H9 (cell line): ENCODE data around the gene TSPAN6. TPM values are rescaled to one million over a fixed set of nuclear protein-coding genes. Genes with fewer than 3 reads are reported as not detected.

ENCODE experiments used
- DNase-seq: peaks from one replicate; pipeline ENCODE4 v3.0.0-alpha.2; 2017
- H2AFZ ChIP-seq: one replicate; pipeline ENCODE4 v1.6.1; 2013; ENCODE audit warnings: mild to moderate bottlenecking, low read length, control low read depth, moderate library complexity
- H2AK5ac ChIP-seq: 2 replicates; pipeline ENCODE4 v1.6.1; 2013; ENCODE audit warnings: low read length, control low read depth, mixed read lengths; ENCODE audit not compliant: insufficient read length
- H2BK120ac ChIP-seq: one replicate; pipeline ENCODE4 v1.6.1; 2013; ENCODE audit warnings: low read depth, mild to moderate bottlenecking, low read length, control low read depth, inconsistent platforms; ENCODE audit not compliant: poor library complexity, severe bottlenecking
- H2BK12ac ChIP-seq: 2 replicates; pipeline ENCODE4 v1.6.1; 2013; ENCODE audit warnings: low read length, control low read depth, mixed read lengths, low read depth; ENCODE audit not compliant: insufficient read length
- H2BK15ac ChIP-seq: 2 replicates; pipeline ENCODE4 v1.6.1; 2013; ENCODE audit warnings: low read depth, low read length, control low read depth
- H2BK20ac ChIP-seq: one replicate; pipeline ENCODE4 v1.6.1; 2013; ENCODE audit warnings: low read depth, mild to moderate bottlenecking, low read length, control low read depth, inconsistent platforms; ENCODE audit not compliant: poor library complexity, severe bottlenecking
- H2BK5ac ChIP-seq: 2 replicates; pipeline ENCODE4 v1.6.1; 2013; ENCODE audit warnings: low read length, control low read depth, mixed read lengths; ENCODE audit not compliant: insufficient read length
- H3K14ac ChIP-seq: 2 replicates; pipeline ENCODE4 v1.6.1; 2013; ENCODE audit warnings: low read length, control low read depth; ENCODE audit not compliant: insufficient read depth
- H3K18ac ChIP-seq: 2 replicates; pipeline ENCODE4 v1.6.1; 2013; ENCODE audit warnings: low read depth, mild to moderate bottlenecking, mixed read lengths, low read length, control low read depth; ENCODE audit not compliant: insufficient read length
- H3K23ac ChIP-seq: 2 replicates; pipeline ENCODE4 v1.6.1; 2013; ENCODE audit warnings: low read length, control low read depth, mixed read lengths, low read depth; ENCODE audit not compliant: insufficient read length
- H3K23me2 ChIP-seq: 2 replicates; pipeline ENCODE4 v1.6.1; 2013; ENCODE audit warnings: low read depth, mild to moderate bottlenecking, mixed read lengths, low read length, control low read depth; ENCODE audit not compliant: insufficient read length, poor library complexity, severe bottlenecking
- H3K27ac ChIP-seq: 2 replicates; pipeline ENCODE4 v1.5.1; 2013; ENCODE audit warnings: low read length, control low read depth, mixed read lengths, low read depth; ENCODE audit not compliant: insufficient read length
- H3K27me3 ChIP-seq: 2 replicates; pipeline ENCODE4 v1.6.1; 2013; ENCODE audit warnings: low read length, control low read depth, inconsistent platforms; ENCODE audit not compliant: insufficient read depth
- H3K4ac ChIP-seq: 2 replicates; pipeline ENCODE4 v1.6.1; 2013; ENCODE audit warnings: low read depth, mild to moderate bottlenecking, control low read depth, inconsistent platforms, low read length, moderate library complexity
- H3K4me1 ChIP-seq: 2 replicates; pipeline ENCODE4 v1.6.1; 2013; ENCODE audit warnings: low read length, control low read depth, inconsistent platforms; ENCODE audit not compliant: insufficient read depth
- H3K4me2 ChIP-seq: 2 replicates; pipeline ENCODE4 v1.6.1; 2013; ENCODE audit warnings: low read length, control low read depth, mixed read lengths; ENCODE audit not compliant: insufficient read length, insufficient read depth
- H3K56ac ChIP-seq: 2 replicates; pipeline ENCODE4 v1.6.1; 2013; ENCODE audit warnings: low read depth, mild to moderate bottlenecking, mixed read lengths, low read length, control low read depth; ENCODE audit not compliant: insufficient read length
- H3K79me1 ChIP-seq: 2 replicates; pipeline ENCODE4 v1.6.1; 2013; ENCODE audit warnings: low read depth, mild to moderate bottlenecking, moderate library complexity, low read length, control low read depth, inconsistent platforms; ENCODE audit not compliant: insufficient read depth, poor library complexity, severe bottlenecking
- H3K79me2 ChIP-seq: 2 replicates; pipeline ENCODE4 v1.6.1; 2013; ENCODE audit warnings: low read length, control low read depth, inconsistent platforms; ENCODE audit not compliant: insufficient read depth
- H3K9ac ChIP-seq: 2 replicates; pipeline ENCODE4 v1.6.1; 2013; ENCODE audit warnings: low read length, control low read depth, mixed read lengths; ENCODE audit not compliant: insufficient read length; ENCODE audit errors: extremely low read depth
- H3K9me3 ChIP-seq: one replicate; pipeline ENCODE4 v1.6.1; 2013; ENCODE audit warnings: low read depth, low read length, inconsistent platforms; ENCODE audit not compliant: control insufficient read depth
- H3T11ph ChIP-seq: one replicate; pipeline ENCODE4 v1.6.1; 2013; ENCODE audit warnings: mild to moderate bottlenecking, low read length, control low read depth, inconsistent platforms
- H4K20me1 ChIP-seq: one replicate; pipeline ENCODE4 v1.6.1; 2013; ENCODE audit not compliant: control insufficient read depth, insufficient read length, insufficient read depth
- H4K5ac ChIP-seq: 2 replicates; pipeline ENCODE4 v1.6.1; 2013; ENCODE audit warnings: low read depth, mild to moderate bottlenecking, mixed read lengths, low read length, control low read depth; ENCODE audit not compliant: insufficient read length
- H4K8ac ChIP-seq: replicated peaks from 2 replicates; pipeline ENCODE4 v1.6.1; 2013; ENCODE audit warnings: low read length, control low read depth, mixed read lengths, low read depth; ENCODE audit not compliant: insufficient read length
- H4K91ac ChIP-seq: 2 replicates; pipeline ENCODE4 v1.6.1; 2013; ENCODE audit warnings: low read depth, mild to moderate bottlenecking, moderate library complexity, mixed read lengths, low read length, control low read depth; ENCODE audit not compliant: insufficient read length
- H3K27ac Mint-ChIP-seq, 3 experiments: 2 replicates in 2 of 3; 3 replicates in 1 of 3; pipeline ENCODE4 v1.8.0; 2020 to 2021; ENCODE audit warnings: mixed read lengths in 3 of 3, mild to moderate bottlenecking in 1 of 3, moderate library complexity in 1 of 3
- H3K27me3 Mint-ChIP-seq: 2 replicates; pipeline ENCODE4 v1.8.0; 2021; ENCODE audit warnings: low read depth, mild to moderate bottlenecking, moderate library complexity, mixed read lengths
- H3K36me3 Mint-ChIP-seq, 3 experiments: 2 replicates in 2 of 3; 3 replicates in 1 of 3; pipeline ENCODE4 v1.8.0; 2020 to 2021; ENCODE audit warnings: low read depth in 3 of 3, mixed read lengths in 3 of 3; ENCODE audit not compliant: insufficient read depth in 1 of 3
- H3K4me1 Mint-ChIP-seq, 2 experiments: 2 replicates each; pipeline ENCODE4 v1.8.0; 2020; ENCODE audit warnings: mixed read lengths in 2 of 2
- H3K4me3 Mint-ChIP-seq, 2 experiments: 2 replicates in 1 of 2; 3 replicates in 1 of 2; pipeline ENCODE4 v1.8.0; 2020 to 2021; ENCODE audit warnings: mild to moderate bottlenecking in 2 of 2, mixed read lengths in 2 of 2, moderate library complexity in 1 of 2
- H3K9me3 Mint-ChIP-seq, 2 experiments: 2 replicates in 1 of 2; 3 replicates in 1 of 2; pipeline ENCODE4 v1.8.0; 2020; ENCODE audit warnings: mild to moderate bottlenecking in 2 of 2, mixed read lengths in 2 of 2, moderate library complexity in 1 of 2
- WGBS: extraction: QIAGEN DNeasy Blood & Tissue Kit; methylation state at CpG from one replicate; pipeline ENCODE4 v1.1.7; 2013; ENCODE audit warnings: missing lambda C conversion rate, low lambda C conversion rate, mixed read lengths; ENCODE audit not compliant: insufficient read length; ENCODE audit errors: extremely low coverage; 5-methylcytosine and 5-hydroxymethylcytosine counted together
- total RNA-seq: library from RNA; stranded (reverse); gene quantifications from 2 replicates; pipeline ENCODE4 v1.2.1, GENCODE V29; 2021
- TF ChIP-seq, protein P1 (sequence below): fragments of 200-600 bp; sonication (generic); conservative IDR thresholded peaks from 3 replicates; pipeline ENCODE4 v1.8.0; 2021; ENCODE audit warnings: antibody characterized with exemption, mild to moderate bottlenecking

The TSPAN6 gene
- total RNA-seq, 1 experiment from 2014 or later: 61.3 TPM

DNA sequence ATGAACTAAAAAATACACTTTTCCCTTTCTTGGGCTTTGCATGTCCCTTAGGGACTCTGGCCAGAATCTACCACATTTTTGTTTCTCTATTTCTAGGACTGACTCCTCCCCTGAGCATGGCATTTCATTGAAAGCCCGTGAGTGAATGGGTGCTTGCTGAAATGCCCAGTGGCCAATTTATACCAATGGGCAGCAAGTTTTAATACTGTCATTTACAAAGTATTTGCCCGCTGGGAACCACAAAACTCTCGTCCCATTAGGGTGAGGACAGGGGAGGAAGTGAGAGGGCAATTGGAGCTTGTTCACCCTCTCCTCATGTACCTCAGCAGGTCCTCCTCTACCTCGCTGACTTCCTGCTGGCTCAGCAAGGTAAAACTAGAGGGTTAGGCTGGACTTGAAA, 8.5 kb upstream of the TSPAN6 start:
- Histone ChIP-seq H2BK120ac (no peak overlapping the region), H2BK5ac (no peak overlapping the region), H3K23me2 (no peaks in the 10 kb centered on the region), H3K9ac (no peak overlapping the region), H4K91ac (no peak overlapping the region), H2BK12ac (no peak overlapping the region), H3K79me2 (no peaks in the 10 kb centered on the region), H4K20me1 (no peaks in the 10 kb centered on the region), H4K8ac (no peak overlapping the region), H2BK15ac (no peak overlapping the region), H3K4me1 (peaks cover 3% of the 10 kb centered on the region; the same call in 1 of the 2 replicates), H2AFZ (no peak overlapping the region), H3K14ac (no peak overlapping the region), H3K56ac (no peak overlapping the region), H3K27me3 (no peaks in the 10 kb centered on the region), H2AK5ac (no peak overlapping the region), H4K5ac (no peak overlapping the region), H3T11ph (no peak overlapping the region), H3K4ac (no peak overlapping the region), H3K27ac (no peak overlapping the region), H2BK20ac (no peak overlapping the region), H3K4me2 (no peak overlapping the region), H3K9me3 (peaks cover 4% of the 10 kb centered on the region), H3K18ac (no peak overlapping the region), H3K23ac (no peak overlapping the region), H3K79me1 (no peaks in the 10 kb centered on the region)
- peaks cover 0 to 65% of the 10 kb centered on the region in 2 experiments; a peak in 3 of 5 replicates for H3K9me3 Mint-ChIP-seq
- no CpG with 5 or more reads among the region's 4 CpGs for WGBS
- H3K4me1 Mint-ChIP-seq: peaks cover 15 to 25% of the 10 kb centered on the region in 2 experiments
- TF ChIP-seq, protein P1, sequence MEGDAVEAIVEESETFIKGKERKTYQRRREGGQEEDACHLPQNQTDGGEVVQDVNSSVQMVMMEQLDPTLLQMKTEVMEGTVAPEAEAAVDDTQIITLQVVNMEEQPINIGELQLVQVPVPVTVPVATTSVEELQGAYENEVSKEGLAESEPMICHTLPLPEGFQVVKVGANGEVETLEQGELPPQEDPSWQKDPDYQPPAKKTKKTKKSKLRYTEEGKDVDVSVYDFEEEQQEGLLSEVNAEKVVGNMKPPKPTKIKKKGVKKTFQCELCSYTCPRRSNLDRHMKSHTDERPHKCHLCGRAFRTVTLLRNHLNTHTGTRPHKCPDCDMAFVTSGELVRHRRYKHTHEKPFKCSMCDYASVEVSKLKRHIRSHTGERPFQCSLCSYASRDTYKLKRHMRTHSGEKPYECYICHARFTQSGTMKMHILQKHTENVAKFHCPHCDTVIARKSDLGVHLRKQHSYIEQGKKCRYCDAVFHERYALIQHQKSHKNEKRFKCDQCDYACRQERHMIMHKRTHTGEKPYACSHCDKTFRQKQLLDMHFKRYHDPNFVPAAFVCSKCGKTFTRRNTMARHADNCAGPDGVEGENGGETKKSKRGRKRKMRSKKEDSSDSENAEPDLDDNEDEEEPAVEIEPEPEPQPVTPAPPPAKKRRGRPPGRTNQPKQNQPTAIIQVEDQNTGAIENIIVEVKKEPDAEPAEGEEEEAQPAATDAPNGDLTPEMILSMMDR: no peak
- peaks cover 0 to 2% (median 0%) of the 10 kb centered on the region in 3 experiments; a peak in 4 of 7 replicates for H3K36me3 Mint-ChIP-seq
- no peak overlapping the region for H3K27ac Mint-ChIP-seq
- no peak for DNase-seq
- peaks cover 8% of the 10 kb centered on the region for H3K27me3 Mint-ChIP-seq
- no peak overlapping the region for H3K4me3 Mint-ChIP-seq
